Measurements from ENCODE around the gene VPS37D. TPM values are rescaled to one million over a fixed set of nuclear protein-coding genes. Genes with fewer than 3 reads are reported as not detected.

The VPS37D gene
- total RNA-seq, 2 donors from 2014 or later = 0.25 to 0.36 TPM

GRCh38 chr7:73633323-73633722 lies 34.3 kb upstream of the VPS37D start:
- Mint-ChIP-seq H3K36me3 (no peaks in the 10 kb centered on the region), H3K27ac (no peak overlapping the region), H3K4me3 (no peak overlapping the region), H3K9me3 (no peaks in the 10 kb centered on the region), H3K4me1 (ENCODE audit: low read depth in 2 of 2) (no peaks in the 10 kb centered on the region), H3K27me3 (peaks cover 25 to 46% of the 10 kb centered on the region in 2 donors)
- ATAC-seq (no peak), DNase-seq (ENCODE audit: low spot score) (no peak)

- H3K36me3 Mint-ChIP-seq = no peaks in the 10 kb centered on the region
- DNase-seq (ENCODE audit: low spot score) (peak; percentile 38), ATAC-seq (no peak)
- no peak overlapping the region for H3K4me3 Mint-ChIP-seq
- H3K27ac Mint-ChIP-seq = no peak overlapping the region
- H3K9me3 Mint-ChIP-seq = no peaks in the 10 kb centered on the region
- peaks cover 21 to 40% of the 10 kb centered on the region in 2 donors for H3K27me3 Mint-ChIP-seq
- H3K4me1 Mint-ChIP-seq (ENCODE audit: low read depth in 2 of 2) = no peaks in the 10 kb centered on the region
Measured at GRCh38 chr7:73633844-73634243, 33.8 kb upstream of the VPS37D start.

GRCh38 chr7:73635428-73636200 lies 32.0 kb upstream of the VPS37D start:
- Mint-ChIP-seq H3K4me3 (no peak overlapping the region), H3K9me3 (no peaks in the 10 kb centered on the region), H3K4me1 (ENCODE audit: low read depth in 2 of 2) (no peaks in the 10 kb centered on the region), H3K27ac (no peak overlapping the region), H3K27me3 (peaks cover 20 to 36% of the 10 kb centered on the region in 2 donors), H3K36me3 (no peaks in the 10 kb centered on the region)
- DNase-seq (ENCODE audit: low spot score) = peak; percentile 10
- no peak for ATAC-seq

- Mint-ChIP-seq H3K36me3 (no peaks in the 10 kb centered on the region), H3K4me1 (ENCODE audit: low read depth in 2 of 2) (no peaks in the 10 kb centered on the region), H3K27me3 (peaks cover 12 to 22% of the 10 kb centered on the region in 2 donors), H3K27ac (no peak overlapping the region), H3K9me3 (no peaks in the 10 kb centered on the region), H3K4me3 (no peak overlapping the region)
- ATAC-seq = no peak
- peak; percentile 32 for DNase-seq (ENCODE audit: low spot score)
Measured at GRCh38 chr7:73638911-73639310, 28.7 kb upstream of the VPS37D start.

GRCh38 chr7:73642834-73643233 lies 24.8 kb upstream of the VPS37D start:
- ATAC-seq (no peak), DNase-seq (ENCODE audit: low spot score) (no peak)
- no peak overlapping the region for H3K4me3 Mint-ChIP-seq
- no peak overlapping the region for H3K27ac Mint-ChIP-seq
- H3K9me3 Mint-ChIP-seq = no peaks in the 10 kb centered on the region
- no peaks in the 10 kb centered on the region for H3K4me1 Mint-ChIP-seq (ENCODE audit: low read depth in 2 of 2)
- H3K27me3 Mint-ChIP-seq = peaks cover 18 to 22% of the 10 kb centered on the region in 2 donors
- H3K36me3 Mint-ChIP-seq = no peaks in the 10 kb centered on the region

- no peak for DNase-seq (ENCODE audit: low spot score)
- H3K9me3 Mint-ChIP-seq = no peaks in the 10 kb centered on the region
- H3K4me1 Mint-ChIP-seq (ENCODE audit: low read depth in 2 of 2) = peaks cover 15% of the 10 kb centered on the region in 2 donors
- no peak overlapping the region for H3K4me3 Mint-ChIP-seq
- no peaks in the 10 kb centered on the region for H3K36me3 Mint-ChIP-seq
- no peak overlapping the region for H3K27ac Mint-ChIP-seq
- peaks cover 32 to 42% of the 10 kb centered on the region in 2 donors for H3K27me3 Mint-ChIP-seq
- no peak for ATAC-seq
Measured at GRCh38 chr7:73644688-73645286, 22.8 kb upstream of the VPS37D start.

- no peak overlapping the region for H3K27ac Mint-ChIP-seq
- no peaks in the 10 kb centered on the region for H3K9me3 Mint-ChIP-seq
- no peak for ATAC-seq
- H3K4me1 Mint-ChIP-seq (ENCODE audit: low read depth in 2 of 2) = peaks cover 15% of the 10 kb centered on the region in 2 donors
- no peak overlapping the region for H3K4me3 Mint-ChIP-seq
- H3K36me3 Mint-ChIP-seq = no peaks in the 10 kb centered on the region
- DNase-seq (ENCODE audit: low spot score) = no peak
- H3K27me3 Mint-ChIP-seq = peaks cover 35 to 47% of the 10 kb centered on the region in 2 donors
Measured at GRCh38 chr7:73645643-73646174, 21.9 kb upstream of the VPS37D start.

- DNase-seq (ENCODE audit: low spot score) (peak; percentile 13), ATAC-seq (no peak)
- no peaks in the 10 kb centered on the region for H3K36me3 Mint-ChIP-seq
- peaks cover 15% of the 10 kb centered on the region in 2 donors for H3K4me1 Mint-ChIP-seq (ENCODE audit: low read depth in 2 of 2)
- H3K9me3 Mint-ChIP-seq = no peaks in the 10 kb centered on the region
- peaks cover 37 to 51% of the 10 kb centered on the region in 2 donors for H3K27me3 Mint-ChIP-seq
- H3K27ac Mint-ChIP-seq = no peak overlapping the region
- no peak overlapping the region for H3K4me3 Mint-ChIP-seq
Measured at GRCh38 chr7:73646785-73647724, 20.6 kb upstream of the VPS37D start.

GRCh38 chr7:73647725-73648592 lies 19.7 kb upstream of the VPS37D start:
- Mint-ChIP-seq H3K4me3 (peak overlapping the region; percentile 81), H3K27me3 (peaks cover 42 to 55% of the 10 kb centered on the region in 2 donors), H3K36me3 (no peaks in the 10 kb centered on the region), H3K4me1 (ENCODE audit: low read depth in 2 of 2) (peaks cover 15% of the 10 kb centered on the region in 2 donors), H3K27ac (no peak overlapping the region), H3K9me3 (no peaks in the 10 kb centered on the region)
- DNase-seq (ENCODE audit: low spot score) = peak; percentile 62
- peak; percentile 46 to 51 for ATAC-seq

GRCh38 chr7:73648593-73649332 lies 18.9 kb upstream of the VPS37D start:
- H3K27me3 Mint-ChIP-seq = peaks cover 42 to 56% of the 10 kb centered on the region in 2 donors
- peak overlapping the region; percentile 81 for H3K4me3 Mint-ChIP-seq
- H3K4me1 Mint-ChIP-seq (ENCODE audit: low read depth in 2 of 2) = peaks cover 15% of the 10 kb centered on the region in 2 donors
- ATAC-seq (no peak), DNase-seq (ENCODE audit: low spot score) (no peak)
- H3K27ac Mint-ChIP-seq = no peak overlapping the region
- H3K36me3 Mint-ChIP-seq = no peaks in the 10 kb centered on the region
- no peaks in the 10 kb centered on the region for H3K9me3 Mint-ChIP-seq

GRCh38 chr7:73649576-73649975 lies 18.1 kb upstream of the VPS37D start:
- Mint-ChIP-seq H3K4me3 (no peak overlapping the region), H3K27me3 (peaks cover 42 to 56% of the 10 kb centered on the region in 2 donors)
- no peak for ATAC-seq

GRCh38 chr7:73650524-73650923 lies 17.1 kb upstream of the VPS37D start:
- Mint-ChIP-seq H3K36me3 (no peaks in the 10 kb centered on the region), H3K4me1 (ENCODE audit: low read depth in 2 of 2) (peaks cover 15% of the 10 kb centered on the region in 2 donors), H3K9me3 (no peaks in the 10 kb centered on the region), H3K4me3 (no peak overlapping the region), H3K27me3 (peaks cover 49 to 56% of the 10 kb centered on the region in 2 donors), H3K27ac (no peak overlapping the region)
- DNase-seq (ENCODE audit: low spot score) (no peak), ATAC-seq (no peak)

More at GRCh38 chr7:73649576-73649975, 18.1 kb upstream of the VPS37D start:
- Mint-ChIP-seq H3K4me1 (ENCODE audit: low read depth in 2 of 2) (peaks cover 15% of the 10 kb centered on the region in 2 donors), H3K27ac (no peak overlapping the region), H3K9me3 (no peaks in the 10 kb centered on the region), H3K36me3 (no peaks in the 10 kb centered on the region)
- peak; percentile 6 for DNase-seq (ENCODE audit: low spot score)

Data from natural killer cell treated with Interleukin-12 subunit alpha and Interleukin-12 subunit beta and Interleukin-15 and Interleukin-18, amount 100 ng/mL, for 72 hours (primary cell).